HepG2 (cell line): ENCODE measurements around the gene POLE3. TPM values are rescaled to one million over a fixed set of nuclear protein-coding genes. Genes with fewer than 3 reads are reported as not detected.

Experiments used
- FIP1L1 ChIP-seq: fragments of 200-400 bp; formaldehyde crosslinking; IDR thresholded peaks from 2 replicates; pipeline ENCODE4 v1.6.1; 2018; ENCODE audit warnings: low read depth, mild to moderate bottlenecking, low read length, moderate library complexity, borderline replicate concordance; ENCODE audit not compliant: insufficient read depth
- GABPB1 ChIP-seq: IDR thresholded peaks from 2 replicates; pipeline ENCODE4 v1.6.1; 2016; ENCODE audit warnings: mild to moderate bottlenecking, missing genetic modification reagents, moderate library complexity, missing compliant biosample characterization
- REL ChIP-seq: sonication (generic); formaldehyde crosslinking; conservative IDR thresholded peaks from 2 replicates; pipeline ENCODE4 v1.8.0; 2022; ENCODE audit warnings: mild to moderate bottlenecking, missing genetic modification reagents, moderate library complexity
- ZBTB40 ChIP-seq, 2 experiments: fragments of 450-650 bp in 1 of 2; sonication (generic) in 1 of 2; formaldehyde crosslinking in 1 of 2; IDR thresholded peaks; 2 replicates each; pipeline versions ENCODE4 v1.6.1 to v1.8.0; 2016 to 2022; ENCODE audit warnings: antibody characterized with exemption in 1 of 2, mild to moderate bottlenecking in 1 of 2, missing genetic modification reagents in 1 of 2
- ZMYM3 ChIP-seq: sonication (generic); formaldehyde crosslinking; IDR thresholded peaks from 2 replicates; pipeline ENCODE4 v1.5.1; 2020; ENCODE audit warnings: mild to moderate bottlenecking, missing genetic modification reagents
- ZNF335 ChIP-seq: sonication (generic); formaldehyde crosslinking; IDR thresholded peaks from 2 replicates; pipeline ENCODE4 v1.4.0; 2020; ENCODE audit warnings: missing genetic modification reagents
- ZNF530 ChIP-seq: sonication (generic); formaldehyde crosslinking; IDR thresholded peaks from 2 replicates; pipeline ENCODE4 v1.5.0; 2020; ENCODE audit warnings: low read depth, mild to moderate bottlenecking, missing genetic modification reagents
- ZNF766 ChIP-seq: sonication (generic); formaldehyde crosslinking; IDR thresholded peaks from 2 replicates; pipeline ENCODE4 v1.5.0; 2020; ENCODE audit warnings: missing genetic modification reagents, borderline replicate concordance
- ZNF839 ChIP-seq: sonication (generic); formaldehyde crosslinking; IDR thresholded peaks from 2 replicates; pipeline ENCODE4 v1.4.0; 2020; ENCODE audit warnings: missing genetic modification reagents, mild to moderate bottlenecking, borderline replicate concordance
- ZSCAN5A ChIP-seq: sonication (generic); formaldehyde crosslinking; IDR thresholded peaks from 2 replicates; pipeline ENCODE4 v1.8.0; 2022; ENCODE audit warnings: mild to moderate bottlenecking, missing genetic modification reagents, borderline replicate concordance
- polyA plus RNA-seq, 8 experiments: library from polyadenylated mRNA; depleted of rRNA in 3 of 8; stranded (reverse) in 7 of 8; unstranded in 1 of 8; fragments of >200 nt; fragmentation: Illumina TruSeq in 4 of 8; extraction: Trizol in 4 of 8; gene quantifications; 2 replicates each; pipeline versions ENCODE4 v1.2.1 to v1.2.3, GENCODE V29; 2011 to 2016; ENCODE audit warnings: low read depth in 4 of 8, missing spikeins in 1 of 8, mixed read lengths in 1 of 8; ENCODE audit not compliant: insufficient read depth in 1 of 8
- total RNA-seq, 5 experiments: library from RNA; depleted of rRNA; stranded (reverse); fragments of >200 nt; fragmentation: Illumina TruSeq; extraction: Trizol; gene quantifications; 2 replicates each; pipeline ENCODE4 v1.2.3, GENCODE V29; 2016; ENCODE audit warnings: low read depth in 1 of 5

Gene POLE3
- total and polyA plus RNA-seq, 2 of the 13 experiments (the other 11 are each of a cell fraction or from before 2014, with no cell fraction given), result 36.0 to 77.2 TPM

GRCh38 chr9:113410207-113410864 is at the start of gene POLE3, which contains the start of gene C9orf43 (continued):
- TF ChIP-seq ZBTB40 (IDR thresholded peaks at IDR 0.05), result no peak
- peak; percentile 86 for TF ChIP-seq ZBTB40 (CRISPR knock-in tag; IDR thresholded peaks at IDR 0.05)
- TF ChIP-seq ZNF530, result no peak
- peak; percentile 99 for TF ChIP-seq ZNF335 (CRISPR knock-in tag)
- peak; percentile 83 for TF ChIP-seq ZMYM3
- 0 out of 2 replicates have a peak, but pooled peaks have one; percentile 79 for TF ChIP-seq ZNF766 (CRISPR knock-in tag)
- peak; percentile 88 for TF ChIP-seq ZSCAN5A (CRISPR knock-in tag)
- TF ChIP-seq GABPB1, result peak; percentile 91
- peak; percentile 94 for TF ChIP-seq REL (CRISPR knock-in tag)
- TF ChIP-seq FIP1L1, result 0 out of 2 replicates have a peak, but pooled peaks have one; percentile 29
- TF ChIP-seq ZNF839, result peak; percentile 35; the same call in 1 of the 2 replicates
